HepG2 (cell line): Measurements from ENCODE around the gene CNTROB. TPM values are rescaled to one million over a fixed set of nuclear protein-coding genes. Genes with fewer than 3 reads are reported as not detected.
A peak's percentile ranks its signal among the peaks of the same experiment; 100 is the strongest.

Experiments used
- ELF3 ChIP-seq: IDR thresholded peaks from 2 replicates; pipeline ENCODE4 v1.6.1; 2016; ENCODE audit warnings: missing genetic modification reagents, missing compliant biosample characterization
- HMGXB3 ChIP-seq: sonication (generic); formaldehyde crosslinking; IDR thresholded peaks from 2 replicates; pipeline ENCODE4 v1.4.0; 2020; ENCODE audit warnings: missing genetic modification reagents, borderline replicate concordance
- HOXA3 ChIP-seq: sonication (generic); formaldehyde crosslinking; IDR thresholded peaks from 2 replicates; pipeline ENCODE4 v1.5.0; 2020; ENCODE audit warnings: missing genetic modification reagents
- KDM3A ChIP-seq: IDR thresholded peaks from 2 replicates; pipeline ENCODE4 v1.6.1; 2018; ENCODE audit warnings: low read depth, missing compliant biosample characterization
- KMT2B ChIP-seq: IDR thresholded peaks from 2 replicates; pipeline ENCODE4 v1.6.1; 2016; ENCODE audit warnings: missing genetic modification reagents, missing compliant biosample characterization
- MYNN ChIP-seq: sonication (generic); formaldehyde crosslinking; IDR thresholded peaks from 2 replicates; pipeline ENCODE4 v1.4.0; 2020; ENCODE audit warnings: mild to moderate bottlenecking, low read depth, missing genetic modification reagents
- THRA ChIP-seq: sonication (generic); formaldehyde crosslinking; IDR thresholded peaks from 2 replicates; pipeline ENCODE4 v1.4.0; 2020; ENCODE audit warnings: missing genetic modification reagents, borderline replicate concordance
- TOPORS ChIP-seq: sonication (generic); formaldehyde crosslinking; IDR thresholded peaks from 2 replicates; pipeline ENCODE4 v1.8.0; 2023; ENCODE audit warnings: mild to moderate bottlenecking, missing genetic modification reagents
- polyA plus RNA-seq, 8 experiments: library from polyadenylated mRNA; depleted of rRNA in 3 of 8; stranded (reverse) in 7 of 8; unstranded in 1 of 8; fragments of >200 nt; fragmentation: Illumina TruSeq in 4 of 8; extraction: Trizol in 4 of 8; gene quantifications; 2 replicates each; pipeline versions ENCODE4 v1.2.1 to v1.2.3, GENCODE V29; 2011 to 2016; ENCODE audit warnings: low read depth in 4 of 8, missing spikeins in 1 of 8, mixed read lengths in 1 of 8; ENCODE audit not compliant: insufficient read depth in 1 of 8
- total RNA-seq, 5 experiments: library from RNA; depleted of rRNA; stranded (reverse); fragments of >200 nt; fragmentation: Illumina TruSeq; extraction: Trizol; gene quantifications; 2 replicates each; pipeline ENCODE4 v1.2.3, GENCODE V29; 2016; ENCODE audit warnings: low read depth in 1 of 5

CNTROB gene
- total and polyA plus RNA-seq, 2 of the 13 experiments (the other 11 are each of a cell fraction or from before 2014, with no cell fraction given): 21.2 to 24.1 TPM

DNA sequence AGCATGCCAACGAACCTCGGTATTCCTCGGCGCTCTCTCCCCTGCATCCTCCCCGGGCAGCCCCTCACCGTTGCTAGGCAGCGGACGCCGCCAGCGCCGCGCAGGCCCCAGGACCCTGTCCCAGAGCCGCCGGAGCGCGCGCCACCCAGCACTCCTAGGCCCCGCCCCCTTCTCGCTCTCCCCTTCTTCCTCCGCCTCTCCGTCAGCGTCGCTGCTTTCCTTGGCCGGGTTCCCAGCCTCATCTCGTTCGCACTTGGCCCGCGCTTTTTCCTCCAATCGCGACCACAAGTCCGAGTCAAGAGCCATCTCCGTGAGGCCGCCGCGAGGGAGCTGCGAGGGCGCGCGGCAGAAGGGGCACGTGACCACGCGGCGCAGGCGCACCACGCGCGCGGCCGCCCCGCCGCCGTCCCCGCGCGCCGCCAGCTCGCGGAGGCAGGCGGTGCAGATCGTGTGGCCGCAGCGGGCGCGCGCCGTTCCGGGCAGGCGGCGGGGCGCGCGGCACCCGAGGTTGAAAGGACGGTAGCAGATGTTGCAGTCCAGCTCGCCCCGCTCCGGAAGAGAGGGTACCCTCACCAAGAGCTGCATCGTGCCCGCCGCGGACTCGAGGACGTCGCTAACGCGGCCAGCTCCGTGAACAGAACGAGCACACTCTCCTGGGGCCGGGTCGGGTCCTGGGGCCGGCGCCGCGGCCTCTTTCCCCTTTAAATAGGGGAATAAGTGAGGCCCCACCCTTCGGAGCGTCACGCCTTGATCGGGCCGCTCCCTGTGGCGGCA lies 16.2 kb upstream of the CNTROB start, which contains the start of gene RNF227 (continued):
- TF ChIP-seq HMGXB3 (CRISPR knock-in tag): no peak
- no peak for TF ChIP-seq KDM3A (CRISPR knock-in tag)
- no peak for TF ChIP-seq THRA
- 0 out of 2 replicates have a peak, but pooled peaks have one; percentile 25 for TF ChIP-seq ELF3
- TF ChIP-seq KMT2B: peak; percentile 59; the same call in 1 of the 2 replicates
- TF ChIP-seq MYNN: no peak
- peak; percentile 81 for TF ChIP-seq HOXA3 (CRISPR knock-in tag)
- TF ChIP-seq TOPORS (CRISPR knock-in tag): peak; percentile 84
- TF ChIP-seq, all 625 proteins: peak for 244
